HepG2 (cell line): ENCODE results near the gene HNRNPA0. TPM values are rescaled to one million over a fixed set of nuclear protein-coding genes. Genes with fewer than 3 reads are reported as not detected.
A peak's percentile ranks its signal among the peaks of the same experiment; 100 is the strongest.

Experiments
- ETV6 ChIP-seq: sonication (generic); formaldehyde crosslinking; conservative IDR thresholded peaks from 2 replicates; pipeline ENCODE4 v1.4.0; 2020; ENCODE audit warnings: missing genetic modification reagents
- FOXK1 ChIP-seq: sonication (generic); formaldehyde crosslinking; IDR thresholded peaks from 2 replicates; pipeline ENCODE4 v1.4.0; 2020; ENCODE audit warnings: low read depth, missing genetic modification reagents, borderline replicate concordance
- HIVEP1 ChIP-seq: sonication (generic); formaldehyde crosslinking; IDR thresholded peaks from 2 replicates; pipeline ENCODE4 v1.4.0; 2020; ENCODE audit warnings: mild to moderate bottlenecking, missing genetic modification reagents
- KMT2B ChIP-seq: IDR thresholded peaks from 2 replicates; pipeline ENCODE4 v1.6.1; 2016; ENCODE audit warnings: missing genetic modification reagents, missing compliant biosample characterization
- MXD4 ChIP-seq: IDR thresholded peaks from 2 replicates; pipeline ENCODE4 v1.6.1; 2016; ENCODE audit warnings: mild to moderate bottlenecking, missing biosample characterization, missing genetic modification reagents
- ONECUT2 ChIP-seq: sonication (generic); formaldehyde crosslinking; IDR thresholded peaks from 2 replicates; pipeline ENCODE4 v1.4.0; 2020; ENCODE audit warnings: missing genetic modification reagents
- RCOR2 ChIP-seq: IDR thresholded peaks from 2 replicates; pipeline ENCODE4 v1.6.1; 2016; ENCODE audit warnings: missing biosample characterization, missing genetic modification reagents
- REPIN1 ChIP-seq: sonication (generic); formaldehyde crosslinking; IDR thresholded peaks from 2 replicates; pipeline ENCODE4 v1.8.0; 2022; ENCODE audit warnings: missing genetic modification reagents, low read depth, mild to moderate bottlenecking, borderline replicate concordance
- RFX1 ChIP-seq: fragments of 450-650 bp; IDR thresholded peaks from 2 replicates; pipeline ENCODE4 v1.6.1; 2017
- RFXAP ChIP-seq: sonication (generic); formaldehyde crosslinking; IDR thresholded peaks from 2 replicates; pipeline ENCODE4 v1.4.0; 2020; ENCODE audit warnings: missing genetic modification reagents, borderline replicate concordance
- ZFAT ChIP-seq: sonication (generic); formaldehyde crosslinking; conservative IDR thresholded peaks from 2 replicates; pipeline ENCODE4 v1.8.1; 2023; ENCODE audit warnings: missing genetic modification reagents, inconsistent platforms
- ZKSCAN1 ChIP-seq: fragments of 150-350 bp; IDR thresholded peaks from 2 replicates; pipeline ENCODE4 v1.6.1; 2014; ENCODE audit warnings: low read length
- ZKSCAN8 ChIP-seq: IDR thresholded peaks from 2 replicates; pipeline ENCODE4 v1.6.1; 2016; ENCODE audit warnings: borderline replicate concordance, missing genetic modification reagents, missing compliant biosample characterization
- ZNF333 ChIP-seq: sonication (generic); formaldehyde crosslinking; IDR thresholded peaks from 2 replicates; pipeline ENCODE4 v1.4.0; 2020; ENCODE audit warnings: mild to moderate bottlenecking, missing genetic modification reagents, borderline replicate concordance
- polyA plus RNA-seq, 8 experiments: library from polyadenylated mRNA; depleted of rRNA in 3 of 8; stranded (reverse) in 7 of 8; unstranded in 1 of 8; fragments of >200 nt; fragmentation: Illumina TruSeq in 4 of 8; extraction: Trizol in 4 of 8; gene quantifications; 2 replicates each; pipeline versions ENCODE4 v1.2.1 to v1.2.3, GENCODE V29; 2011 to 2016; ENCODE audit warnings: low read depth in 4 of 8, missing spikeins in 1 of 8, mixed read lengths in 1 of 8; ENCODE audit not compliant: insufficient read depth in 1 of 8
- total RNA-seq, 5 experiments: library from RNA; depleted of rRNA; stranded (reverse); fragments of >200 nt; fragmentation: Illumina TruSeq; extraction: Trizol; gene quantifications; 2 replicates each; pipeline ENCODE4 v1.2.3, GENCODE V29; 2016; ENCODE audit warnings: low read depth in 1 of 5
- TF ChIP-seq, protein P1 (sequence below): sonication (generic); formaldehyde crosslinking; conservative IDR thresholded peaks from 2 replicates; pipeline ENCODE4 v1.8.0; 2022; ENCODE audit warnings: mild to moderate bottlenecking, moderate library complexity, missing genetic modification reagents
- TF ChIP-seq, protein P2 (sequence below), 2 experiments: sonication (generic) in 1 of 2; formaldehyde crosslinking in 1 of 2; IDR thresholded peaks; 2 replicates each; pipeline versions ENCODE4 v1.5.1 to v1.6.1; 2011 to 2020; ENCODE audit warnings: borderline replicate concordance in 1 of 2, low read depth in 1 of 2, low read length in 1 of 2, mild to moderate bottlenecking in 1 of 2, missing genetic modification reagents in 1 of 2, moderate library complexity in 1 of 2
- TF ChIP-seq, protein P3 (sequence below): sonication (generic); formaldehyde crosslinking; IDR thresholded peaks from 2 replicates; pipeline ENCODE4 v1.5.0; 2020; ENCODE audit warnings: mild to moderate bottlenecking, missing genetic modification reagents
- TF ChIP-seq, protein P4 (sequence below): sonication (generic); formaldehyde crosslinking; IDR thresholded peaks from 2 replicates; pipeline ENCODE4 v1.5.1; 2020; ENCODE audit warnings: missing genetic modification reagents, mild to moderate bottlenecking, borderline replicate concordance
- TF ChIP-seq, protein P5 (sequence below): sonication (generic); formaldehyde crosslinking; IDR thresholded peaks from 2 replicates; pipeline ENCODE4 v1.4.0; 2020; ENCODE audit warnings: mild to moderate bottlenecking, missing genetic modification reagents

HNRNPA0 gene
- total and polyA plus RNA-seq, 2 of the 13 experiments (the other 11 are each of a cell fraction or from before 2014, with no cell fraction given), result 9.0 to 12.9 TPM

DNA sequence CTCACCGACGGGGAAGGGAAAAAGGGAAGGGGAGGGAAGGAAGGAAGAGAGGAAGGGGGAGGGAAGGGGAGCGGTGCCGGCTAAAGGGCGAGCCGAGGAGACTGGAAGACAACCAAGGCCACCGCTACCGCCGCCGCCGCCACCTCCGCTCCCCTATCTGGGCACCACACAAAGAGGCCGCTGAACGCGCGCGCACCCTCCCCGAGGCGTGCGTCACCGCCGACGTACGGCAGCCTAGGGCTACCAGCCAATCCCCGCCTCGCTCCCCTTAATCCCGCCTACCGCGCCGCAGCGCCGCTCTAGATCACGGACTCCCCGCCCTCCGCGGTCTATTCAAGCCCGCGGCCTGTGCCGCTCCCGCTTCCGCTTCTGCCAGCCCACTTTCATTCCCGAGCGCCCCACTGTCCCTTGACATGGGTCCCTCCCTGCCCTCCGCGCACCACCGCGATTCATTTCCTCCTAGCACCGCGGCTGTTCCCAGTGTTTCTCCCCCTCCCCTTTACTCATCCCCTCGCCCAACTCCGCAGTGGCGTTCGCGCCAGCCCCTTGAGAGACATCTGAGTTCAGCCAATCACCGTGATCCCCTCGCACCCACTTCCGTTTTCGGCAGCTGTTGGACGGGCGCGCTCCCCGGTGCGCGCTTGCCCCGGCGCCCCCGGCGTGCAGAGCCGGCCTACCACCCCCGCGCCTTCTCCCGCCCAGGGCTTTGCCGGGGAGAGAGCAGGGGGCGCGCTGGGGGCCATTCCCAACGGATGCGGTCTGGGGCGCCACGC lies at the start of gene HNRNPA0 (continued):
- TF ChIP-seq KMT2B, result peak; percentile 57; the same call in 1 of the 2 replicates
- no peak for TF ChIP-seq ZFAT (CRISPR knock-in tag)
- TF ChIP-seq, protein P1, sequence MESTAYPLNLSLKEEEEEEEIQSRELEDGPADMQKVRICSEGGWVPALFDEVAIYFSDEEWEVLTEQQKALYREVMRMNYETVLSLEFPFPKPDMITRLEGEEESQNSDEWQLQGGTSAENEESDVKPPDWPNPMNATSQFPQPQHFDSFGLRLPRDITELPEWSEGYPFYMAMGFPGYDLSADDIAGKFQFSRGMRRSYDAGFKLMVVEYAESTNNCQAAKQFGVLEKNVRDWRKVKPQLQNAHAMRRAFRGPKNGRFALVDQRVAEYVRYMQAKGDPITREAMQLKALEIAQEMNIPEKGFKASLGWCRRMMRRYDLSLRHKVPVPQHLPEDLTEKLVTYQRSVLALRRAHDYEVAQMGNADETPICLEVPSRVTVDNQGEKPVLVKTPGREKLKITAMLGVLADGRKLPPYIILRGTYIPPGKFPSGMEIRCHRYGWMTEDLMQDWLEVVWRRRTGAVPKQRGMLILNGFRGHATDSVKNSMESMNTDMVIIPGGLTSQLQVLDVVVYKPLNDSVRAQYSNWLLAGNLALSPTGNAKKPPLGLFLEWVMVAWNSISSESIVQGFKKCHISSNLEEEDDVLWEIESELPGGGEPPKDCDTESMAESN (CRISPR knock-in tag), result 0 out of 2 replicates have a peak, but pooled peaks have one; percentile 72
- no peak for TF ChIP-seq ONECUT2 (CRISPR knock-in tag)
- TF ChIP-seq, protein P2, sequence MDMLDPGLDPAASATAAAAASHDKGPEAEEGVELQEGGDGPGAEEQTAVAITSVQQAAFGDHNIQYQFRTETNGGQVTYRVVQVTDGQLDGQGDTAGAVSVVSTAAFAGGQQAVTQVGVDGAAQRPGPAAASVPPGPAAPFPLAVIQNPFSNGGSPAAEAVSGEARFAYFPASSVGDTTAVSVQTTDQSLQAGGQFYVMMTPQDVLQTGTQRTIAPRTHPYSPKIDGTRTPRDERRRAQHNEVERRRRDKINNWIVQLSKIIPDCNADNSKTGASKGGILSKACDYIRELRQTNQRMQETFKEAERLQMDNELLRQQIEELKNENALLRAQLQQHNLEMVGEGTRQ (IDR thresholded peaks at IDR 0.05; ENCODE audit: low read depth, low read length), result no peak
- TF ChIP-seq, protein P2 (CRISPR knock-in tag; IDR thresholded peaks at IDR 0.05; ENCODE audit: borderline replicate concordance), result no peak
- no peak for TF ChIP-seq ZKSCAN1
- TF ChIP-seq RCOR2 (CRISPR knock-in tag), result no peak; the same call in 1 of the 2 replicates
- TF ChIP-seq, protein P3, sequence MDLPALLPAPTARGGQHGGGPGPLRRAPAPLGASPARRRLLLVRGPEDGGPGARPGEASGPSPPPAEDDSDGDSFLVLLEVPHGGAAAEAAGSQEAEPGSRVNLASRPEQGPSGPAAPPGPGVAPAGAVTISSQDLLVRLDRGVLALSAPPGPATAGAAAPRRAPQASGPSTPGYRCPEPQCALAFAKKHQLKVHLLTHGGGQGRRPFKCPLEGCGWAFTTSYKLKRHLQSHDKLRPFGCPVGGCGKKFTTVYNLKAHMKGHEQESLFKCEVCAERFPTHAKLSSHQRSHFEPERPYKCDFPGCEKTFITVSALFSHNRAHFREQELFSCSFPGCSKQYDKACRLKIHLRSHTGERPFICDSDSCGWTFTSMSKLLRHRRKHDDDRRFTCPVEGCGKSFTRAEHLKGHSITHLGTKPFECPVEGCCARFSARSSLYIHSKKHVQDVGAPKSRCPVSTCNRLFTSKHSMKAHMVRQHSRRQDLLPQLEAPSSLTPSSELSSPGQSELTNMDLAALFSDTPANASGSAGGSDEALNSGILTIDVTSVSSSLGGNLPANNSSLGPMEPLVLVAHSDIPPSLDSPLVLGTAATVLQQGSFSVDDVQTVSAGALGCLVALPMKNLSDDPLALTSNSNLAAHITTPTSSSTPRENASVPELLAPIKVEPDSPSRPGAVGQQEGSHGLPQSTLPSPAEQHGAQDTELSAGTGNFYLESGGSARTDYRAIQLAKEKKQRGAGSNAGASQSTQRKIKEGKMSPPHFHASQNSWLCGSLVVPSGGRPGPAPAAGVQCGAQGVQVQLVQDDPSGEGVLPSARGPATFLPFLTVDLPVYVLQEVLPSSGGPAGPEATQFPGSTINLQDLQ (CRISPR knock-in tag), result peak; percentile 74; the same call in 1 of the 2 replicates
- 0 out of 2 replicates have a peak, but pooled peaks have one; percentile 39 for TF ChIP-seq ZKSCAN8
- TF ChIP-seq MXD4 (CRISPR knock-in tag), result no peak; the same call in 1 of the 2 replicates
- peak; percentile 10; the same call in 1 of the 2 replicates for TF ChIP-seq FOXK1 (CRISPR knock-in tag)
- peak; percentile 4; the same call in 1 of the 2 replicates for TF ChIP-seq HIVEP1 (CRISPR knock-in tag)
- no peak; the same call in 1 of the 2 replicates for TF ChIP-seq RFXAP (CRISPR knock-in tag)
- peak; percentile 79; the same call in 1 of the 2 replicates for TF ChIP-seq REPIN1 (CRISPR knock-in tag)
- no peak; the same call in 1 of the 2 replicates for TF ChIP-seq ZNF333
- no peak for TF ChIP-seq RFX1
- TF ChIP-seq, protein P4, sequence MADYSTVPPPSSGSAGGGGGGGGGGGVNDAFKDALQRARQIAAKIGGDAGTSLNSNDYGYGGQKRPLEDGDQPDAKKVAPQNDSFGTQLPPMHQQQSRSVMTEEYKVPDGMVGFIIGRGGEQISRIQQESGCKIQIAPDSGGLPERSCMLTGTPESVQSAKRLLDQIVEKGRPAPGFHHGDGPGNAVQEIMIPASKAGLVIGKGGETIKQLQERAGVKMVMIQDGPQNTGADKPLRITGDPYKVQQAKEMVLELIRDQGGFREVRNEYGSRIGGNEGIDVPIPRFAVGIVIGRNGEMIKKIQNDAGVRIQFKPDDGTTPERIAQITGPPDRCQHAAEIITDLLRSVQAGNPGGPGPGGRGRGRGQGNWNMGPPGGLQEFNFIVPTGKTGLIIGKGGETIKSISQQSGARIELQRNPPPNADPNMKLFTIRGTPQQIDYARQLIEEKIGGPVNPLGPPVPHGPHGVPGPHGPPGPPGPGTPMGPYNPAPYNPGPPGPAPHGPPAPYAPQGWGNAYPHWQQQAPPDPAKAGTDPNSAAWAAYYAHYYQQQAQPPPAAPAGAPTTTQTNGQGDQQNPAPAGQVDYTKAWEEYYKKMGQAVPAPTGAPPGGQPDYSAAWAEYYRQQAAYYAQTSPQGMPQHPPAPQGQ (CRISPR knock-in tag), result no peak
- TF ChIP-seq, protein P5, sequence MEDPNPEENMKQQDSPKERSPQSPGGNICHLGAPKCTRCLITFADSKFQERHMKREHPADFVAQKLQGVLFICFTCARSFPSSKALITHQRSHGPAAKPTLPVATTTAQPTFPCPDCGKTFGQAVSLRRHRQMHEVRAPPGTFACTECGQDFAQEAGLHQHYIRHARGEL, result no peak
- no peak for TF ChIP-seq ETV6 (CRISPR knock-in tag)
